Right atrium auricular region (tissue), 2 donors: ENCODE measurements around the gene ZYG11B. TPM values are rescaled to one million over a fixed set of nuclear protein-coding genes. Genes with fewer than 3 reads are reported as not detected.
"Not testable (repeated sequence)": the region's sequence is repeated elsewhere in the genome, so short reads cannot be mapped to it uniquely, and the experiment has no call there.

Source experiments
- DNase-seq: peaks from one replicate; pipeline ENCODE4 v3.0.0-alpha.2; 2019; ENCODE audit warnings: low spot score
- H3K27ac ChIP-seq, 2 donors: fragments of 200-600 bp; sonication (generic); 1 replicate in 1 of 2; 2 replicates in 1 of 2; pipeline ENCODE4 v1.5.1; 2016 to 2019
- H3K27me3 ChIP-seq, 2 donors: fragments of 200-600 bp; sonication (generic); one replicate each; pipeline versions ENCODE4 v1.5.1 to v1.6.0; 2017 to 2019
- H3K36me3 ChIP-seq: fragments of 200-600 bp; sonication (generic); one replicate; pipeline ENCODE4 v1.5.1; 2016
- H3K4me1 ChIP-seq, 2 donors: fragments of 200-600 bp; sonication (generic); one replicate each; pipeline versions ENCODE4 v1.5.1 to v1.6.0; 2017 to 2019
- H3K4me3 ChIP-seq, 2 donors: fragments of 200-600 bp; sonication (generic); 1 replicate in 1 of 2; 2 replicates in 1 of 2; pipeline ENCODE4 v1.5.1; 2017 to 2019; ENCODE audit warnings: mild to moderate bottlenecking in 1 of 2, moderate library complexity in 1 of 2
- H3K9me3 ChIP-seq, 2 donors: fragments of 200-600 bp; sonication (generic); one replicate each; pipeline ENCODE4 v1.5.1; 2019
- total RNA-seq, 2 donors: library from RNA; depleted of rRNA; stranded (reverse); fragments of >200 nt; gene quantifications; one replicate each; pipeline ENCODE4 v1.1.0, GENCODE V29; 2016
- TF ChIP-seq, protein P1 (sequence below), 2 donors: fragments of 200-600 bp; sonication (generic); IDR thresholded peaks; one replicate each; pipeline ENCODE4 v1.5.1; 2019; ENCODE audit warnings: antibody characterized with exemption in 2 of 2

Gene ZYG11B
- total RNA-seq, 2 donors from 2014 or later, result 44.1 to 70.7 TPM

DNA sequence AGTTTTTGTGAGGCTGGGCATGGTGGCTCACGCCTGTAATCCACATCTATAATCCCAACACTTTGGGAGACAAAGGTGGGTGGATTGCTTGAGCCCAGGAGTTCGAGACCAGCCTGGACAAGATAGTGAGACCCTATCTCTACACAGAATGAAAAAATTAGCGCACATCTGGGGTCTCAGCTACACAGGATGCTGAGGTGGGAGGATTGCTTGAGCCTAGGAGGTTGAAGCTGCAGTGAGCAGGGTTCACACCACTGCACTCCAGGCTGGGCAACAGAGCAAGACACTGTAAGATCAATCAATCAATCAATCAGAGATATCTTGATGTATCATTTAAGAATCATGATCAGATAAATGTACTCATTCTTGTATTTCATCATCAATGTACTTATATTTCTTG is 7.1 kb downstream of the ZYG11B start:
- H3K27me3 ChIP-seq, result no peaks in the 10 kb centered on the region
- H3K9me3 ChIP-seq, result no peaks in the 10 kb centered on the region
- no peak overlapping the region for H3K4me3 ChIP-seq
- H3K27ac ChIP-seq, result no peak overlapping the region
- H3K4me1 ChIP-seq, result peaks cover 0 to 23% of the 10 kb centered on the region in 2 donors
- H3K36me3 ChIP-seq, result peaks cover 7% of the 10 kb centered on the region
- no peak for DNase-seq
- TF ChIP-seq, protein P1, sequence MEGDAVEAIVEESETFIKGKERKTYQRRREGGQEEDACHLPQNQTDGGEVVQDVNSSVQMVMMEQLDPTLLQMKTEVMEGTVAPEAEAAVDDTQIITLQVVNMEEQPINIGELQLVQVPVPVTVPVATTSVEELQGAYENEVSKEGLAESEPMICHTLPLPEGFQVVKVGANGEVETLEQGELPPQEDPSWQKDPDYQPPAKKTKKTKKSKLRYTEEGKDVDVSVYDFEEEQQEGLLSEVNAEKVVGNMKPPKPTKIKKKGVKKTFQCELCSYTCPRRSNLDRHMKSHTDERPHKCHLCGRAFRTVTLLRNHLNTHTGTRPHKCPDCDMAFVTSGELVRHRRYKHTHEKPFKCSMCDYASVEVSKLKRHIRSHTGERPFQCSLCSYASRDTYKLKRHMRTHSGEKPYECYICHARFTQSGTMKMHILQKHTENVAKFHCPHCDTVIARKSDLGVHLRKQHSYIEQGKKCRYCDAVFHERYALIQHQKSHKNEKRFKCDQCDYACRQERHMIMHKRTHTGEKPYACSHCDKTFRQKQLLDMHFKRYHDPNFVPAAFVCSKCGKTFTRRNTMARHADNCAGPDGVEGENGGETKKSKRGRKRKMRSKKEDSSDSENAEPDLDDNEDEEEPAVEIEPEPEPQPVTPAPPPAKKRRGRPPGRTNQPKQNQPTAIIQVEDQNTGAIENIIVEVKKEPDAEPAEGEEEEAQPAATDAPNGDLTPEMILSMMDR (IDR thresholded peaks at IDR 0.05), result no peak

DNA sequence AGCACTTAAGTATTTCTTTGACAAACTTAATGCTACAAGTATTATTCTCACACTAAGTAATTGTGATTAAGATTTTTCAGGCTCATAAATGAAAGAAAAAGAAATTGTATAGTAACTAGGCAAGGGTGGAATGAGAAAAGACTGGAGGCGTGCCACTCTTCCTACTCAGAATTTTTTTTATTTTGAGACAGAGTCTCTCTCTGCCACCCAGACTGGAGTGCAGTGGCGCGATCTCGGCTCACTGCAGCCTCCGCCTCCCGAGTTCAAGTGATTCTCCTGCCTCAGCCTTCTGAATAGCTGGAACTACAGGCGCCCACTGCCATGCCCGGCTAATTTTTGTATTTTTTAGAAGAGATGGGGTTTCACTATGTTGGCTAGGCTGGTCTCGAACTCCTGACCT is 9.1 kb downstream of the ZYG11B start:
- H3K36me3 ChIP-seq, H3K27ac ChIP-seq, H3K4me3 ChIP-seq, H3K9me3 ChIP-seq, H3K27me3 ChIP-seq, DNase-seq: not testable (repeated sequence)
- peaks cover 0 to 33% of the 10 kb centered on the region in 2 donors for H3K4me1 ChIP-seq

DNA sequence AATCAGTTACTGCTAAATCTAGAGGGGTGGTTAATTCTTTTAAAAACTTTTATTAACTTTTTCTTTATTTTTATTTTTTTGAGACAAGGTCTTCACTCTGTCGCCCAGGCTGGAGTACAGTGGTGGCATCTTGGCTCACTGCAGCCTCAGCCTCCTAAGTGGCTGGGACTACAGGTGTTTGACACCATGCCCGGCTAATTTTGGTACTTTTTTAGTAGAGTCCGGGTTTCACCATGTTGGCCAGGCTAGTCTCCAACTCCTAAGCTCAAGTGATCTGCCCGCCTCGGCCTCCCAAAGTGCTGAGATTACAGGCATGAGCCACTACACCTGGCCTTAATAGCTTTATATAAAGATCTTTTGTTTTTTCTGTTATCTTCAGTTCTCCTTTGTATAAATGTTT is 11.9 kb downstream of the ZYG11B start:
- H3K27me3 ChIP-seq, result no peaks in the 10 kb centered on the region
- H3K9me3 ChIP-seq, result no peaks in the 10 kb centered on the region
- no peak overlapping the region for H3K4me3 ChIP-seq
- H3K4me1 ChIP-seq, result peaks cover 0 to 33% of the 10 kb centered on the region in 2 donors
- TF ChIP-seq, protein P1 (IDR thresholded peaks at IDR 0.05), result no peak
- peak overlapping the region; percentile 26 to 37 for H3K27ac ChIP-seq
- H3K36me3 ChIP-seq, result no peaks in the 10 kb centered on the region
- DNase-seq, result no peak

DNA sequence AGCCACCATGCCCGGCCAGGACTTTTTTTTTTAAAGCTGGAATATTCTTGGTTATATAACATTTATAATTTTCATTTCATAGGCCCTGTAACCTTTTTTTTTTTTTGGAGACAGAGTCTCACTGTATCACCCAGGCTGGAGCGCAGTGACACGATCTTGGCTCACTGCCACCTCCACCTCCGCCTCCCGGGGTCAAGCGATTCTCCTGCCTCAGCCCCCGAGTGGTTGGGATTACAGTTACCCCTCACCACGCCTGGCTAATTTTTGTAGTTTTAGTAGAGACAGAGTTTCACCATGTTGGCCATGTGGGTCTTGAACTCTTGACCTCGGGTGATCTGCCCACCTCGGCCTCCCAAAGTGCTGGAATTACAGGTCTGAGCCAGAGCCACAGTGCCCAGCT is 12.6 kb downstream of the ZYG11B start:
- TF ChIP-seq, protein P1 (IDR thresholded peaks at IDR 0.05), result no peak
- H3K36me3 ChIP-seq, result no peaks in the 10 kb centered on the region
- peak overlapping the region; percentile 26 to 60 for H3K27ac ChIP-seq
- no peaks in the 10 kb centered on the region for H3K27me3 ChIP-seq
- peaks cover 0 to 33% of the 10 kb centered on the region in 2 donors for H3K4me1 ChIP-seq
- H3K9me3 ChIP-seq, result no peaks in the 10 kb centered on the region
- DNase-seq, result no peak
- H3K4me3 ChIP-seq, result no peak overlapping the region

DNA sequence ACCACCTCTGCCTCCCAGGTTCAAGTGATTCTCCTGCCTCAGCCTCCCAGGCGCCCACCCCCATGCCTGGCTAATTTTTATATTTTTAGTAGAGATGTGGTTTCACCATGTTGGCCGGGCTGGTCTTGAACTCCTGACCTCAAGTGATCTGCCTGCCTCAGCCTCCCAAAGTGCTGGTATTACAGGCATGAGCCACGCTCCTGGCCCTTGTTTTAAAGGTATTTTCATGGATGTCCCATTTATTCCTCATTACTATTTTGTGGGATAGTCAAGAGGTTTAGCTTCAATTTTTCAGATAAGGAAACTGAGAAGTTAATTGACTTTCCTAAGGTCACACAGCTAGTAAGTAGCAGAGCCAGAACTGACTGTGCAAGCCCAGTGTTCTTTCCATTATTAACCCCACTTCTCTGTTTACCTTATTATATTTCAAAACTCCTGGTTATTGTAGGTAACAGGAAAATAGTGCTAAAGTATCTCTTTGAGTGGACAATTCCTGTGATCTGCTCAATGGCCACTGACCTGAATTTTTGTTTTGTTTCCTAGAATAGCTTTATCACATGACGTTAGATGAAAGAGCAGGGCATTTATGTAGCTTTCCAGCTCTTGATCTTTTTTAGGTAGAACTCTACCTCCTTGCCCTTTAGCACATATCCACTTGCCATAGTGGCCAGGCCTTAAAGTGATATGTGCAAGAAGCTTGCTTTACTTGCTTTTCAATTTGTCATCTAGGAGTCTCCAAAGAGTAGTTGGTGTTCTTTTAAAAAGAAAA is 13.6 kb downstream of the ZYG11B start:
- TF ChIP-seq, protein P1 (IDR thresholded peaks at IDR 0.05), result no peak
- DNase-seq, result no peak
- peak overlapping the region; percentile 20 to 60 for H3K27ac ChIP-seq
- peaks cover 0 to 33% of the 10 kb centered on the region in 2 donors for H3K4me1 ChIP-seq
- H3K36me3 ChIP-seq, result no peaks in the 10 kb centered on the region
- H3K27me3 ChIP-seq, result no peaks in the 10 kb centered on the region
- no peak overlapping the region for H3K4me3 ChIP-seq
- no peaks in the 10 kb centered on the region for H3K9me3 ChIP-seq

DNA sequence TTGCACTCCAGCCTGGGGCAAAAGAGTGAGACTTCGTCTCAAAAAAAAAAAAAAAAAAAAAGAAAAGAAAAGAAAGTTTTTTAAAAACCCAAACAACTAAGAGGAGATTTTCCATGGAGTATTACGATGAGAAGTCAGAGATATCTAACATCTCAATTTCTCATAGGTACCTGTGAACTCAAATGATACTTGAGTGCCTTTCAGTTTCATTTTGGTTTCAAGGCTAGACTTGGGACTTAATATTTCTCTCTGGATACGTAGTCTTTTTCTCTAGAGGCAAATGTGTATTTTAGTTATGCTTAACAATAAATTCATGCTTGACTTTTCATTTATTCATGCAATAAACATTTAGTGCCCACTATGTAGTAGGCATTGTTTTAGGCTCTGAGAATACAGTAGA is 15.0 kb downstream of the ZYG11B start:
- H3K4me1 ChIP-seq, result peaks cover 0 to 33% of the 10 kb centered on the region in 2 donors
- H3K36me3 ChIP-seq, result no peaks in the 10 kb centered on the region
- no peak overlapping the region for H3K27ac ChIP-seq
- no peak overlapping the region for H3K4me3 ChIP-seq
- no peaks in the 10 kb centered on the region for H3K27me3 ChIP-seq
- no peak for DNase-seq
- TF ChIP-seq, protein P1 (IDR thresholded peaks at IDR 0.05), result no peak
- no peaks in the 10 kb centered on the region for H3K9me3 ChIP-seq
